Measurements from ENCODE around the gene METTL21C.
A peak's percentile ranks its signal among the peaks of the same experiment; 100 is the strongest.

The METTL21C gene

DNA sequence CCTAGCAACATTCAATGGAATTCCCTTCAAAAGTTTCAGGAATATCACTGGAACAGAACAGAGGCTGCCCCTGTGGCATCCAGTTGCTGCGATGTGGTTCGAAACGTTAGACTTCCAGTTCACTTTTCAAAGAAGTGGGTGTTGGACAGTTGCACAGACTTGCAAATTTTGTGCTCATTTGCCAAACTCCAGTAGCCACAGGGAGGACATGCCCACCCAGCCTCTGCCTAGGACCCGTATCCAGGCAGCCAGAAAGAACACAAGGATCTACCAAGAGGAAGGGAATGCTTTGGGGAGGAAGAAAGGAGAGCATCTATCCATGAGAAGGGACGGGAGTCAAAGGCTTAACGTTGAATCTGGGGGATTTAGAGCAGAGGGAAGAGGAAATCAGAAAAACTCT is at the start of gene METTL21C:
Gene METTL21C (minus strand): TSS at position 108 of the 400 bp plus-strand sequence. CDS start 546 bp downstream, outside the sequence.
- no peak for DNase-seq

DNA sequence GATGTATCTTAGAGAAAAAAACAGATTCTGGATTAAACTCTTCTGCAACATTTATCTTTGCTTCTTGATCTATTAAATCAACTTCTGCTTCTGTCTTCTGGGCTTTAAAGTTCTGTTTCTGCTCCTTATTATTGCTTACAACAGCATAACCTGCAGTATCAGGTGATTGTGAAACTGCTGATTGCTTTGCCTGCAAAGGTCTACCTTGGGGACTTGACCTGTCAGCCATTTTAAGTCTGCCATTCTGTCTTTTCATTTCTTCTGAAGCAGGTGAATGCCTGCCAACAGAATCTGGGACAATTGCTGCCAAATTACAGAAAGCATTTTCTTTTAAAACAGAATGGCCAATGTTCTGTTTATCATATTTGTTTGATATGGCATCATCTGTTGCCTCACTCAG is 47.7 kb upstream of the METTL21C start:
- DNase-seq = no peak

DNA sequence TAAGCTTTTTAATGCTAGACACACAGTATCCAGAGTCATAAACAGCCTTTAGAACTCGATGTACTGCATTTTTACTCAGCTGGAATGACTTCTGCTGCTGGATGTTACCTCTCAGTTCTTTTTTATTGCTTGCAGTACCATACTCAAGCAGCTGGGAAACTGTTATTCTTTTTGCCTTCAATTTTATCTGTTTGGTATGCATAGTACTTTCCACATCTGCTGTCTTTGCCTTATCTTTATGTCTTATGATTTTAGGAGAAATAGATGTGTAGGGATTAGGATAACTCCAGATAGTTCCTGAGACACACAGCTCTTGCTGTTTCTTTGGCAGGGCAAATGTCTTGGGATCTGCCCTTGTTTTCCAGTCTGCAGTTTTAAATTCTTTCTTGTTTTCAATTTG is 47.3 kb upstream of the METTL21C start:
- no peak for DNase-seq

DNA sequence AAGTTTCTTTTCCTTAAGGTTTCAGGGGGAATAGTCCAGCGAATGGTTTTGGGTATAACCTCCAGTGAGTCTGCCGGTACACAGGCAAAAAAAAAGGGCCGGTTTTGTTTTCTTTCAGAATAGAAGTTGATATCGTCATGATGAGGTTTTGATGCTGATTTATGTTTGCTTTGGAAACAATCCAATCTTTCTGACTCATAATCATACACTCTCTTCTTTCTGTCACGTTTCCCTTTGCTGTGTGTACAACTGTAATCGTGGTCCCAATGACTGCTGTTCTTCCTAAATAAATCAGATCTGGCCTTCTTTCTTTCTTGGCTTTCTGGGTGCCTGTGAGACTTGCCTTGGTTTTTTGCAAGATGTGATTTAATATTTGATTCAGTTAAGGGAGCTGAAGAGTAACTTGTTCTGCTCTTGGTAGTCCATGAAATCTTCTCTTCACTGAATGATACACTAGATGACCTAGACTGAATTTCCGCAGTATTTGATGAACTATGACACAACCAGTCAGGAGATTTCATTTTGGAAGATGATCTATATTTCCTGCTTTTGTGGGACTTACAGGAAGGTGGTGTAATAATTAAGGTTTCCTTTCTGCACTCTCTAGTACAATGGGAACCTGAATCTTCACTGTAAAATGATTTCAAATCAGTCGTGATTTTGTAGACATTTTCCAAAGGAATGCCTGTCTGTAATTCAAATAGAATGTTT is 34.9 kb upstream of the METTL21C start:
- DNase-seq = no peak

DNA sequence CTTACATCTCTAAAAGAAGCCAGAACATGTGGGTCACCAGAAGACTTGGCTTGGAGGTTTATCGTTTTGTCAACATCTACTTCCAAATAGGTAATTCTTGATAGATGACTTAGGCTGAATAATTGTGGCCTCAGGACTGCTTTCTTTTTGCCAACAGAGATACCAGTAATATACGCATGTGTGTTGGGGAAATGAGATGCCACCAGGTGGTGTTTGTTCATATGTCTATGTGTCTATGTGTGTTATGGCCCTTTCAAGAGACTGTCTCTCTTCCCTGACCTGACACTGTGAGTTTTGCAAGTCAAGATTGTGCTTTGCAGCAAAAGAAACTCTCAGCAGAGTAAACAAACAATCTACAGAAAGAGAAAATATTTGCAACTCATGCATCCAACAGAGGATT is 31.6 kb upstream of the METTL21C start:
- no peak for DNase-seq

DNA sequence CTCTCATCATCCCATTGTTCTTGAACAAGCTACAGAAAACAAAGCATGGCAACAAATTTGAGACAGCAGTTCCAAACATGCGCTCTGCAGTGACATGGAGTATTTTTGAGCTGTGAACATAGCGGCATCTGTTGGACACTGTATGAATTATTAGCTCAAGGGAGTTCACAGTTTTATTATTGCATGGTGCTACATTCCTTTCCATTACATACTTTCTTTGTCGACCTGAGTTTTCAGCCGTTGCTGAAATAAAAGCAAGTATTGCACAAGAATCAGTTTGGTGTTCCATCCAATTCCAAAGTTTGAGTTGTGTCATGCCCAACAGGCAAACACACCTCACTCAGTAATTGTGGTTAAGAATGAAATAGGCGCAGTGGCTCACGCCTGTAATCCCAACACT is 30.1 kb upstream of the METTL21C start:
- no peak for DNase-seq

DNA sequence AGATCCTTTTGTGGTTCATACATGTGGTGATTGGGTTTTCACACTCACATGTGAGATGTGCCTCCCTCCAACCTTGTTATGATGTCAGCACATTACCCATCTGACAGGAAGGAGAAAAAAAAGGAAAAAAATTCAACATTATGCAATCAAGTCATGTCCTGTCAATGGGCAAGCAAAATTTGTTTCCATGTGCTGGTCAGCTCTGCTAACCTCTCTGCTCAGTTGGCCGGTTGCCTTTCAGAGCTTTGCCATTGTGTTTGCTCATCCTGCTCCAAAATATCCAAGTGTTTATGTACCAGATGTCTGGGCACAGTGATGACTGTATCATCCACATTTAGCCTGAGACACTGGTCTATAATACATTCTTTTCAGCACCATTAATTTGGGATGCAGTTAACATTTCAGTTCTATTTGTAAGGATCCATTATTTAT is 27.0 kb upstream of the METTL21C start:
- DNase-seq = no peak

DNA sequence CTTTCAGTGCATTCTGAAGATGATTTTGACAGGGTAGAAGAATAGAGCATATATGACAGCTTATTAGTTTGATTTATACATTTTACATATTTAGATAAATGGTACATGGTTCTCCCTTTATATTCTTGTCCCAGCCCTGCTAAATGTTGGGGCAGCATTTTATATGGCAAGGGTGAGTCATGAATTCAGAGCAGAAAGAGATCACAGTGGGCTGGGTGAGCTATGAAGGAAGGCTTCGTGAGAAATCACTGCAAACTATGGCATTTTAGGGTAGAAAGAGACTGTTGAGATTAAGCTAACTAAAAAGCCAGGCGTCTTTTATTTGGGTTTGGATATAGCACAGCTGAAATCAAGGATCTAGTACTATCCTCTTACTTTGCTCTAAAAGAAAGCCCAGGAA is 23.9 kb upstream of the METTL21C start:
- no peak for DNase-seq

DNA sequence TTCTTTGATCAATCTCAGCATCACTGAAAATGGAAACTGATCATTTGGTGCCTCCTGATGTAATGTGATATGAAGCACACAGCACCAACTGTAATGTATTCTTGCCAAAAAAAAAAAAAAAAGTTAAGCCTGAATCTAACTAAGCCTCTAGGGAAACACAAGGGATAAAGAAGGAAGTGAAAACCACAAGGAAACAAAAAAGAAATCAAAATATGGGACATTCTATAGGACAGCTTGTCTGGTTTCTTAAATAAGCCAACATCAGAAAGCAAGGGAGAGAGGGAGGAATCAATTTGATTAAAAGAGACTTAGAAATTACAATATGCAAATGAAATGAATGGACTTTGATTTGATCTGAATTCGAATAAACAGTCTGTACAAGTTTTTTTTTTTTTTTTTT is 20.6 kb upstream of the METTL21C start:
- no peak for DNase-seq

DNA sequence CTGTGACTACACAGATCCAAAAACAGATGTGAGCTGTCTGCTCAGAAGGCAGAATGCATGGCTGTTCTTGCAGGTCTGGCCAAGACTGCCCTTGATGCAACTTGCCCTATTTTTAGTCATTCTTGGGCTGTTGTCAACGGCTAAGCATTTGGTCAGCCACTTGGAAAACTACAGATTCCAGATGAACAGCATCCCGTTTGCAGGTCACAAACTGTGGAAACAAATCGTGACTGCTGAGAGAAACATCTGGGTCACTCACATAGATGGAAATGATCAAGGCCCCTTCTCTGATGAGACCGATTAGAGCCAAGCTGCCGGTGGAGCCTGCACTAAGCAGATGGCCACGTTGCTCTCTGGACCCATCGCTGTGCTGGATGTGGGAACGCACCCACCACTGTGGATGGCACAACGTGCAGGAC is 15.4 kb upstream of the METTL21C start:
- DNase-seq = no peak

DNA sequence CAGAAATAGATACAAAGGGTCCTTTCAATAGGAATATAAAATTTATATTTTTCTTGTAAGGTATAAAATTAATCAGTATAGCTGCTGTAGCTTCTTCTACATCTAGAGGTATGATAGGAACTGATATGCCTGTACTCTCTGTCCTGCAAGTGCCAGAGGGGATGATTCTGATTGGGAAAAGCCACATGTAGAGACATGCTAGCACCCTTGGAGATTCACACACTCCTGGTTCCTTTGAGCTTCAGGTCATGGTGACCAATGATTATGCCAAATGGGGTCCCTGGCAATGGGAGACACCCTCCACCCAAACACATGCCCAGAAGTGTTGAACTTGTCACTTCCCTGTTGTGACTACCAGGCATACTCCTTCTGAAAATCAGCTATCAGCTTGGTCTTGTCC is 14.7 kb upstream of the METTL21C start:
- no peak for DNase-seq

DNA sequence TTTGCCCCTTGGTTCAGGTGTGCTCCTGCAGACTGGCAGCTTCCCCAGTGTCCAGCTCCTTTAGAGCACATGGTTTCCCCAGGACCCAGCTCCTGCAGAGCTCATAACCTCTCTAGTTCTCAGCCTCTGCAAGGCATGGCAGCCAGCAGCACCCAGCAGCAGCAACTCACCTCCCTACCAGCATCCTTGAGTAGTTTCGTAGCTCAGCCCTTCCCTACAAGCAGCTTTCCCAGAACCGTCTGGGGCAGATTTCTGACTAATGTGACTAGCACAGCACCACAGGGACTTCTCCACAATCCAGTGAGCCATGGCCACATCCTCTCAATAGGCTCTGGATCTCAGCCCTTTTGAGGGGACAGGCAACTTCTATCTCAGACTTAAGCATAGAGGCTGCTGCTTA is 14.1 kb upstream of the METTL21C start:
- DNase-seq = no peak

DNA sequence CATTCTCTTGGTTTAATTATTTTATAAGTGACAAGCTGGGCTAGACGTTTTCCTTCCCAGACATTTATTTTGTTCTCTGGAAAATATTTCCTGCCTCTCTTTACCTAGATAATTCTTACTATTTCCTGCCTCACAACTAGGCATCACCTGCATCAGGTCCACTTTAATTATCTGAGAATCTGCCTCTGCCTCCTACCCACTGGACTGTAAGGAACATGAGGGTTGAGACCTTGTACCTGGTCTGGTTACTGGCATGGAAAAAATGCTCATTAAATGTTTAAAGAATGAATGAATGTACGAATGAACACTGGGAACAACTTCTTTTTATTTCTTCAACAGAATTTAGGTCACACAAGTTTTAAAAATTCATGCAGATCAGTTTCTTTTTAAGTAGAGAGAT is 13.4 kb upstream of the METTL21C start:
- no peak for DNase-seq

DNA sequence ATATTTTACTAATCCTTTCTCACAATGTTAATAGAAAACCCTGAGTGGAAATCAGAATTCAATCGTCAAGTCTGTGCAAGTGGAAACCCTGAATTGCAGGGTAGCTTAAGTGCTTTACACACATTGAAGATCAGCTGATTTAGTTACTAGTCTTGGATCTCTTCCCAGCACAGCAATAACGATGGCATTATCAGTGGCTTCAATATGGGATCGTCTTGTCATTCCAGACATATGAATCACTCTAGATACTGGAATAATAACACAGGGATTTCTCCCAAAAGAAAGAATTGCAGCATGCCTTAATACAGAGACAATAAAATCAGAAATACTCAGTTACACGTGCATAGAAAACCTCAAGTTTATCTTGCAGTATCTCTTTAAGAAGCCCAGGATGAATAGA is 12.6 kb upstream of the METTL21C start:
- peak; percentile 47 for DNase-seq

DNA sequence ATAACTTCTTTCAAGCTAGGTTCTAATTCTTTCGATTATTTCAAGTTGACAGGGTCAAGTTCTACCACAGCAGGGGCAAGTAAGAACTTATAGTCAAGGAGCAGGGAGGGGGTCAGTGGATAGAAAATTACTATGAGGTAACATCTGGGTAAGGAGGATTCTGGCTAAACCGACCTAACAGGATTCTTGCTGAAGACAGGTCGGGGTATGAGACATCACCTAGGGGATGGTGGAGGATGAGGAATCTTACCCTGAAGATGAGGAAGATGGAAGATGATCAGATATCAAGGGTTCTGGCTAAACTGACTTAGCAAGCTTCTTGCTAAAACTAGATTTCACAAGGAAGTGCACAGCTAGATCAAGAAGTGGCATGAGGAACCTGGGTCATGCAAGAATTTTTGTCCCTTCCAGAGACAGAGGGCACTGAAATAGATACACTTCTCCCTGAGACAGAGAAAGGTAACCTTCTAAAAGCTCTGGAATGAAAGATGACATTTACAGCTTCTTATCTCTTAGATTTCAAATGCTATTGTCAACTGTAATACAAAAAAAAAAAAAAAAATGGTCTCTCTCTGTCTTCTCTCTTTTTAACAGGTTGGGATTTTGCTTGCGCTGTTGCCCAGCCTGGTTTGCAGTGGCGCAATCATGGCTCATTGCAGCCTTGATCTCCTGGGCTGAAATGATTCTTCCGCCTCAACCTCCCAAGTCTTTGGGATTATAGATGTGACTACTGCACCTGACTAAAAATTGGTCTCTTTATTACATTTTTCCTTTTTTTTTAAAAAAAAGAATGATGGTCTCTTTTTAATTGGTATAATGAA is 9.6 kb upstream of the METTL21C start:
- no peak for DNase-seq

DNA sequence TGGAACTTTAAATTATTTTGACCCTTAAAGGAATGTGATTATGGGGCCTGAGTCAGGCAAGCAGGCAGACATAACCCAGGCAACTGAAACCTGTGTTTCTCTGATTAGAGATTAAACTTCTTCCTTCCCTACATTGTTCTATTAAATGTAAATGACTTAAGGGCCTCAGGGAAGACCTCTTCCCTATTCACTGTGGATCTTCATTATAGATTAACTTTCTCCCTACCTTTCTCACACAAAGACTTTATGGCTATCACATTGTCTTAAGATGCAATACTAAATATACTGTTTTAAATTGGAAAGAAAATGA is 8.8 kb upstream of the METTL21C start:
- no peak for DNase-seq

DNA sequence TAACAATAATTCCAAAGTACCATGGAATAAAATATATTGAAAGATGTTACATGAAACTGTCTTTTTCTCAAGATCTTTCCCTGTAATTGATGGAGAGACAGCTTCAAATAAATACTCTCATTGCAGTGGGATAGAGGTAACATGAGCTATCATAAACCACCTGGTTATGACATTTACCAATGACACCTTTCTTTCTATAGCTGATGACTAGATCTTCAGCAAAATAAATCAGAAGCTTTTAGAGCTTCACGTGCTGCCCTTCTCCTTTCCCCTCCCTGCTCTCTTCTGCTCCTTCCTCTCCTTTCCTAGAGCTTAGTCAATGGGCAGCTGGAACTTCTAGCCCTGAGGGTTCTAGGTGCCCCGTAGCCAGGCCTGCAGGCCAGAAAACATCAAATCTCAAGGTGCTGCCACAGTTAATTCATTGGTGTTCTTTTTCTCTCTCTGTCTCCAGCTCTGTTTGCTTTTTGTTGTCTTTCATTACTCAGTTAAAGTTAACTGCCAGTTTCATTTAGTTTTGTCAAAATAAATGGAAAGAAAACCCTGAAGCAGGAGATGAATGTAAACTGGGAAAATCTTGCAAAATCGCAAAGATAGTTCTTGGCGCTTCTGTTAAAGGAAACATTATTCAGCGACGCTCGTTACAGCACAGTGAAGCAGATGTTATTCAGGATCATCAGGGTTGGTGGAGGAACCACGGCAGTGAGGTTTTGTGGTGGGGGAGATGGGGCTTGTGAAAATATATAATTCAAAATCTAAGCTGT is 8.3 kb upstream of the METTL21C start:
- no peak for DNase-seq

DNA sequence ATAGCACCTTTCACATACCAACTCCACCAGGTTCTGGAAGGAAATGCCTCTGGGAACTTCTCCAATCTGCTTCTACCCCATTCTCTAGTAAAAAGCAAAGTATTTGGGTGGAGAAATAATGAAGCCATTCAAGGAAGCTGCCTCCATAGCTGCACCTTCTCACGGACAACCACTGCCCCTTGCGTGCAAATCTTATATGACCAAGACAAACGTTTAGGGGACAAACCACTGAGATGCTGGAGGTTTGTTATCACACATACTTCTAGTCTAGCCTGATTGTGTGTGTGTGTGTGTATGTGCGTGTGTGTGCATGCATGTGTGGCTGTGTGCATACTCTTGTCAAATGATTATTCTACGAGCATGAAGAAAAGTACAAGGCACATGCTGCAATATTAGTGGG is 6.5 kb upstream of the METTL21C start:
- DNase-seq = no peak

DNA sequence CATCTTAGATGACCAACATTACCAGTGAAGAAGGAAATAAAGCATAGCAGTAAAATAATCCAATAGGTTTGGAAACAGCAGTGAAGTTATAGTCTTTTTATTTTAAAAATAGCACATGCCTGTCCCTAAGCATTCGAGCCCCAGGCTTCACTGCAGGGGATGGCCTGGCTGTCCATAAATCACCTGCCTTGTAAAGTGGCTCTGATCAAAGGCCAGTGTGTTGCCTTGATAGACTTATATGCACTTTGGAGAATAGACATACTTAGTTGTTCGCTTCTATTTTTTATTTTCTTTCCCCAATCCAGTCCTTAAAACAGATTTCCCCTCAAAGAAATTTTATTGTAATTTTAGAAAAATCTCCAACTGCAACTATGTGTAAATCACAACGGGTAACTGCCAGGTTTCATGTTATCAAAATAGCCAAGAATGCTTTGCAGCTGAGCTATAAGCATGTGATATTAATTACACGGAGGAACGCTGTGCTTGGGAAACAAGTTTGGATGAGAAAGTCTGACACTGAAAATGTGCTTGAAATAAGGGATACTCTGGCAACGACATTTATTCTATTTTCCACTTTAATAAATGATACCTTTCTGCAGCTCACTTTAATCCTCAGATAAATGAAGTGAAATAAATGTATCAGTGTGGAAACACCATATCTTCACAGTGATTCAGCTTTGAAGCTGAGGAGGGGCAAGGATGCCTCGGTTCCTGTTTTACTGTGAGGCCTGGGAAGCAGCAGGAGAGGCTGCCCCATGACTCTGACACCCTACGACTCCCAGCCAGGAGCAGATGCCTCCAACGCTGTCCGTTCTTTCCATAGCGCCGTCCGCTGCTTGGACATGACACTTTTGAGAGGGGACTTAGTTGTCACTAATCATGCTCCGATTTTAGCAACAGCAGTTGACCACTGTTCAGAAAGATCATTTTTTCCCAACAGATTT is 5.5 kb upstream of the METTL21C start:
- no peak for DNase-seq

DNA sequence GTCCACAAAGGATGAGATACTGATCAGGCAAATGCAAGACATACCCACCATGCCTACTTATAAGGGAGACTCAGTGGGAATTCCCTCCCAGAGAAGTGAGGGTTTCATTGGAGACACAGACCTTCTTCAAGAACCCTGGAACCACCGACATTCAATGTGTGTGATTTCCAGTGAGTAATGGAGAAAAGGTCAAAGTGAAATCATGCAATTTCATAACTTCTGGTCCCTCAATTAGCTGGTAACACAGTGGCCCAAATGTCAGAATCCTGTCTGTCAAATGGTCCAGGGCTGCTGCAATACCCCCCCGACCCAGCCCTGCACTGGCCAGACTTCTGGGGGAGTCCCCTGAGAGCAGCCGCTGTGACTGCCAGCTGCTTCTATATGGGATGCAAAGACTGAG is 4.7 kb upstream of the METTL21C start:
- DNase-seq = no peak

DNA sequence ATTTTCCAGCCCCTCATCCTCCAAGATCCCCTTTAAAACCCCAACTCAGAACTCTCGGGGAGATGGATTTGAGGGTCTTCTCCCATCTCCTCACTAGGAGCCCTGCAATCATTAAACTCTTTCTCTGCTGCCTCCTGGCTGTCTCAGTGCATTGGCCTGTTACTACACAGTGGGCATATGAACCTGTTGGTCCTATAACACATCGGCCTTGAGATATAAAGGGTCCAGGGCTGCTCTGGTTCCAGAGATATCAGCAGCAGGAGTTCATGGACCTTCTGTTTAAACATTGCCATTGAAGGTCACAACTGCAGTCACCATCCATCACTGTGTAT is 3.8 kb upstream of the METTL21C start:
- no peak for DNase-seq

DNA sequence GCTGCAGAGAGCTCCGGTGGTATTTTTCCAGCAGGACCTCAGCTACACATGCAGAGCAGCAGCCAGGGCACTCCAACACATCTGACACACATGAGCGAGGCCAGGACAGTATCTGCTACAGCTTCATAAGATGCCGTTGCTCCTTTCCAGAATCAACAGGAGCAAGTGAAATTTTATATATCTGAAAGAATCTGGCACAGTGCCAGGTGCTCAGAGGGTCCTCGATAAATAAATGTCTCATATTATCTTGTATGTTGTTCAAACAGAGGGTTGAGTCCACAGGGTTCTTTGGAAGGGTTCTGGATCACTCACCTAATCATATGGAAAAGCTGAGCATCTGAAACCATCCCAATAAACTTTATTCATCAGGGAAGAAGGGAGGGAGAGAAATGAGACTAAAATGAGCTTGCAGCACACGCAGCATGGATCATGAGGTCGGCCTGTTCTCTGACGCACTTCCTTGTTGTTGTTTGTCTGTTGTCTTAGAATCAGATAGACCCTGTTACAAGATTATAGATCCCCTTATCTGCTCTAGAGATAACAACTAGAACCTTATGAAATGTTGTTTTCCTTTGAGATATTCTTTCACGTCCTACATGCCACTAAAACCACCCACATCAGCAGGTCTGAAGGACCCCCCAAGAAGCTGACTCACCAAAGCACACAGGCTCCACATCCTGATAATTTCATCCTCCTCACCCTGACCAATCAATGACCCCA is 3.2 kb upstream of the METTL21C start:
- no peak for DNase-seq

Measured in NCI-H2029 treated with DMSO at 0.1 percent for 48 hours (cell line).